Left lung (tissue), 10 donors: ENCODE data around the gene RNF112. TPM values are rescaled to one million over a fixed set of nuclear protein-coding genes. Genes with fewer than 3 reads are reported as not detected.

Source experiments
- ATAC-seq: fragments of 200-7000 bp; cut with Tn5 transposase; one replicate; pipeline ENCODE4 v1.9.1; 2020; ENCODE audit warnings: moderate library complexity
- DNase-seq, 4 donors: peaks; one replicate each; pipeline ENCODE4 v3.0.0-alpha.2; 2013 to 2020
- H3K27ac ChIP-seq, 2 donors: fragments of 200-600 bp; sonication (generic) in 1 of 2; one replicate each; pipeline versions ENCODE4 v1.5.0 to v1.8.0; 2020 to 2021
- H3K27me3 ChIP-seq, 2 donors: fragments of 200-600 bp; sonication (generic) in 1 of 2; one replicate each; pipeline versions ENCODE4 v1.5.0 to v1.8.0; 2020 to 2021
- H3K36me3 ChIP-seq, 2 donors: fragments of 200-600 bp; sonication (generic) in 1 of 2; one replicate each; pipeline versions ENCODE4 v1.5.0 to v1.8.0; 2020 to 2021
- H3K4me1 ChIP-seq, 2 donors: fragments of 200-600 bp; one replicate each; pipeline ENCODE4 v1.8.0; 2021
- H3K4me3 ChIP-seq, 2 donors: fragments of 200-600 bp; sonication (generic) in 1 of 2; one replicate each; pipeline versions ENCODE4 v1.5.0 to v1.8.0; 2020 to 2021; ENCODE audit warnings: mild to moderate bottlenecking in 1 of 2
- H3K9me3 ChIP-seq, 2 donors: fragments of 200-600 bp; sonication (generic) in 1 of 2; one replicate each; pipeline versions ENCODE4 v1.5.0 to v1.8.0; 2020 to 2021
- CTCF ChIP-seq, 2 donors: fragments of 200-600 bp; sonication (generic) in 1 of 2; IDR thresholded peaks; one replicate each; pipeline versions ENCODE4 v1.5.0 to v1.8.0; 2021; ENCODE audit warnings: antibody characterized with exemption in 2 of 2
- intact Hi-C, 2 donors: fragments of 100-400 bp; cut with DNase I; formaldehyde crosslinking; loops; one replicate each; pipeline versions ENCODE4 v1.11.2 to v1.14.2; 2022
- polyA plus RNA-seq, 6 donors: library from polyadenylated mRNA; unstranded; fragments of 120-200 nt; gene quantifications; one replicate each; pipeline ENCODE4 v1.2.1, GENCODE V29; 2013; ENCODE audit not compliant: insufficient read length in 6 of 6
- total RNA-seq, 2 donors: library from RNA; stranded (reverse); fragmentation: NEBNext Ultra II Directional; extraction: Animal tissue kit (Norgen Biotek cat#: 25700); gene quantifications; one replicate each; pipeline ENCODE4 v1.2.1, GENCODE V29; 2021
- donor health status: DM: no; HTN: yes; CAD: no.
- donor health status: DM: no; HTN: no; CAD: no.

RNF112 gene
- total and polyA plus RNA-seq, 8 donors: 2.1 to 5.0 (median 3.6) TPM

GRCh38 chr17:19372866-19373504 is 38.0 kb upstream of the RNF112 start:
- Histone ChIP-seq H3K4me3 (no peak overlapping the region), H3K27me3 (no peaks in the 10 kb centered on the region), H3K36me3 (no peaks in the 10 kb centered on the region), H3K9me3 (no peaks in the 10 kb centered on the region), H3K4me1 (peaks cover 0 to 45% of the 10 kb centered on the region in 2 donors), H3K27ac (no peak overlapping the region)
- TF ChIP-seq CTCF (IDR thresholded peaks at IDR 0.05): no peak
- intact Hi-C loops: loop anchor here in 1 of 2 donors (10.0 kb wide), 1 partner anchor 72 kb away; no protein-coding TSS in a partner anchor
- no peak for DNase-seq
- ATAC-seq: no peak

- no peak for ATAC-seq
- intact Hi-C loops: loop anchor here in 1 of 2 donors (10.0 kb wide), 1 partner anchor 71 kb away; no protein-coding TSS in a partner anchor
- peak in 1 of 4 donors; percentile 28 for DNase-seq
Observed at GRCh38 chr17:19374136-19374535, 36.9 kb upstream of the RNF112 start.

GRCh38 chr17:19375732-19376131 is 35.3 kb upstream of the RNF112 start:
- peak in 2 of 4 donors; percentile 72 to 84 for DNase-seq
- Histone ChIP-seq H3K9me3 (no peaks in the 10 kb centered on the region), H3K27me3 (no peaks in the 10 kb centered on the region), H3K36me3 (peaks cover 0 to 14% of the 10 kb centered on the region in 2 donors), H3K4me1 (peaks cover 10 to 47% of the 10 kb centered on the region in 2 donors), H3K4me3 (no peak overlapping the region), H3K27ac (no peak overlapping the region)
- intact Hi-C loops: loop anchor here in 1 of 2 donors (10.0 kb wide), 1 partner anchor 69 kb away; no protein-coding TSS in a partner anchor
- TF ChIP-seq CTCF (IDR thresholded peaks at IDR 0.05): no peak
- ATAC-seq: no peak

More at GRCh38 chr17:19374136-19374535, 36.9 kb upstream of the RNF112 start:
- Histone ChIP-seq H3K27ac (no peak overlapping the region), H3K27me3 (no peaks in the 10 kb centered on the region), H3K9me3 (no peaks in the 10 kb centered on the region), H3K4me3 (no peak overlapping the region), H3K4me1 (peaks cover 4 to 50% of the 10 kb centered on the region in 2 donors), H3K36me3 (no peaks in the 10 kb centered on the region)
- TF ChIP-seq CTCF (IDR thresholded peaks at IDR 0.05): no peak

GRCh38 chr17:19376811-19377210 is 34.2 kb upstream of the RNF112 start:
- no peak for TF ChIP-seq CTCF (IDR thresholded peaks at IDR 0.05)
- H3K9me3 ChIP-seq: no peaks in the 10 kb centered on the region
- ATAC-seq: no peak
- no peaks in the 10 kb centered on the region for H3K27me3 ChIP-seq
- intact Hi-C loops: loop anchor here in 1 of 2 donors (10.0 kb wide), 1 partner anchor 68 kb away; no protein-coding TSS in a partner anchor
- peak in 1 of 4 donors; percentile 15 for DNase-seq
- H3K4me1 ChIP-seq: peaks cover 10 to 44% of the 10 kb centered on the region in 2 donors
- H3K36me3 ChIP-seq: peaks cover 0 to 25% of the 10 kb centered on the region in 2 donors
- peak overlapping the region; percentile 69 to 81 for H3K4me3 ChIP-seq
- peak overlapping the region; percentile 95 to 98 for H3K27ac ChIP-seq
